Activated T-cell treated with anti-CD3 and anti-CD28 coated beads, Interleukin-2, amount 50 U/mL, for 4 hours (primary cell): Measurements from ENCODE around the gene SAXO2. TPM values are rescaled to one million over a fixed set of nuclear protein-coding genes. Genes with fewer than 3 reads are reported as not detected.
"Not testable (repeated sequence)": the region's sequence is repeated elsewhere in the genome, so short reads cannot be mapped to it uniquely, and the experiment has no call there.

ENCODE experiments used
- ATAC-seq, 2 donors: fragments of 200-7000 bp; cut with Tn5 transposase; one replicate each; pipeline ENCODE4 v1.10.0; 2021
- DNase-seq: peaks from one replicate; pipeline ENCODE4 v3.0.0-alpha.2; 2020
- H3K27me3 Mint-ChIP-seq: one replicate; pipeline ENCODE4 v1.8.0; 2021; ENCODE audit warnings: low read depth, mixed read lengths
- H3K36me3 Mint-ChIP-seq: one replicate; pipeline ENCODE4 v1.8.0; 2022; ENCODE audit warnings: mixed read lengths; ENCODE audit not compliant: insufficient read depth
- H3K4me1 Mint-ChIP-seq: one replicate; pipeline ENCODE4 v1.8.0; 2021; ENCODE audit warnings: low read depth, mixed read lengths
- H3K4me3 Mint-ChIP-seq: one replicate; pipeline ENCODE4 v1.8.0; 2021; ENCODE audit warnings: mild to moderate bottlenecking, moderate library complexity, mixed read lengths
- H3K9me3 Mint-ChIP-seq: one replicate; pipeline ENCODE4 v1.8.0; 2021; ENCODE audit warnings: mixed read lengths
- total RNA-seq, 3 donors: library from RNA; stranded (reverse); gene quantifications; one replicate each; pipeline ENCODE4 v1.2.1, GENCODE V29; 2021

Gene SAXO2, protein sequence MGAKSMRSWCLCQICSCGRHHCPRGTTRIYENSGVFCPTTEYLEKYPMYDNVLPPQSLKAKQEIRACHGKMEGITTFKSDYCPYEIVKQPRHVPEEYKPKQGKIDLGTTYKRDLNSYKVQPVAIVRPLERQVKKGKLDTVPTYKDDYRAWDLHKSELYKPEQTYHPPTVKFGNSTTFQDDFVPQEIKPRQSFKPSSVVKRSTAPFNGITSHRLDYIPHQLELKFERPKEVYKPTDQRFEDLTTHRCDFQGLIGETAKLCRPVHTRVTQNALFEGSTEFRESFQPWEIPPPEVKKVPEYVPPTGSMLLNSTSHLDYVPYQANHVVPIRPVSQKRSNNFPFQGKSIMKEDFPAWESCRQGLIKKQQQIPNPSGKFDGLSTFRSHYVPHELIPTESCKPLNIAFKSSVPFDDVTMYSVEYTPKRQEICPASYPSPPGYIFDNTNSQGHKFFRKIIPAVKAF
- total RNA-seq, result 1 to 10 TPM in 1 of 3 donors, under 1 TPM in 2; 0.41 to 3.4 (median 0.91) TPM

DNA sequence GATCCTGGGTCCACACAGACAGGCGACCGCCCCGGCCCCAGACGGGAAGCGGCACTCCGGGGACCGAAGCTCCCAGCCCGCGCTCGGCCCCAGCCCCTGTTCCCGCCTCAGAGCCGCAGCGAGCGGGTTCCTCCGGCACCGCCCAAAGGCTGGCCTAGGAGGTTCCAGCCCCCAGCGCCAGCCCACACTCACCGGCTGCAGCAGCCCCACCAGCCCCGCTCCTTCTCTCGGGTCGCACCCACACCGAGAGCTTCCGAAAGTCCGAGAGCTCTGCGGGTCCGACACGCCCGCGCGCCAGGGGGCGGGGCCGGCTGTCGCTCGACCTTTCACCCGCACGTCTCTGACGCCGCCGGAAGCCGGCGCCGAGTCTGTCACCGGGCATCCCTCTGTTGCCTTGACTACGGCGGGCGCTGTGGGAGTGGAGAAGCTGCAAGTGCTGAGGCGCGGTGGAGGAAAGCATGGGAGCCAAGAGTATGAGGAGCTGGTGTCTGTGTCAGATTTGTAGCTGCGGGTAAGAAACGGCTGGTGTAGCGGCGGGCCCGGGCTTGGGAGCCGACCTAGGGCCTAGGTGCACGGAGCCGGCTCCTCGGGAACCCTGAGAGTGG, at the start of gene SAXO2, which contains the start of gene EFL1:
TSS of gene SAXO2 (plus strand) at position 397 of the 605 bp plus-strand sequence. CDS start at position 459, 62 bp downstream.
TSS of gene EFL1 (minus strand) at position 313 of the 605 bp plus-strand sequence. CDS start 956 bp downstream, outside the sequence.
- Mint-ChIP-seq H3K27me3 (no peaks in the 10 kb centered on the region), H3K4me1 (peaks cover 28% of the 10 kb centered on the region), H3K4me3 (peak within 1 kb of the TSS; percentile 94), H3K9me3 (no peaks in the 10 kb centered on the region), H3K36me3 (peaks cover 12% of the 10 kb centered on the region)
- DNase-seq (peak; percentile 81), ATAC-seq (peak; percentile 94 to 96)

DNA sequence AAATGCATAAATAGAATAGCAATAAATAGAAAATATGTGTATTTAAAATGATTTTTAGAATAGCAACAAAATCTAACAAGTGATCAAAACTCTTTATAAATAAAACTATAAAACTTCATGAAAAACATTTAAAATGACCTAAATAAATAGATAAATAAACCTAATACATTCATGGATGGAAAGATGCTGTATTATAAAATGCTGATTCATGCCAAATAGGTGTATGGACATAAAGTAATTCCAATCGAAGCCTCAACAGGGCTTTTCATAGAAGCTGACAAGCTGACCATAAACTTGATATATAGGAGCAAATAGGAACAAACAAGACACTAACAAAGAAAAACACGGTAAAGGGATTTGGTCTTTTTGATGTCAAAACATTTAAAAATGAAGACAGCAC, 46.5 kb upstream of the SAXO2 start:
- not testable (repeated sequence) for H3K4me1 Mint-ChIP-seq, H3K27me3 Mint-ChIP-seq

DNA sequence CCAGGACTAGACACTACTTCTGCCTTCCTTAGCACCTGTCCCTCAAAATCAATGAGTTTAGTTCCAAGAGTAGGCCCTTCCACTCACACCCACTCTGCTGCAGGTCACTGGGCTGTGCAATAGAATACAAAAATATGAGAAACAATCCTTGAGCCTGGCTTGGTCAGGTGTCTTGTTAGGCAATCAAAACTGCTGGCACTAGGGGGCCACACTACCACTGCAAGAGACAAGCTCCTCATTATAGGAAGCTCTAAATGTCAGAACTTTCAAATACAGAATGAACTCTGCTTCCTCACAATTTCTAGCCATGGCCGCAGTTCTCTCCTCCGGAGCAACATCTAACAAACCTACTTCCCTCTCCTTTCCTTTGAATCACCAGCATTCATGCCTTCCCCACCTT, 41.1 kb upstream of the SAXO2 start:
- H3K27me3 Mint-ChIP-seq, H3K4me3 Mint-ChIP-seq, H3K9me3 Mint-ChIP-seq, ATAC-seq, H3K4me1 Mint-ChIP-seq: not testable (repeated sequence)
- peak; percentile 8 for DNase-seq
- H3K36me3 Mint-ChIP-seq, result peaks cover 35% of the 10 kb centered on the region

More for the DNA sequence above, 46.5 kb upstream of the SAXO2 start:
- ATAC-seq, DNase-seq, H3K9me3 Mint-ChIP-seq, H3K4me3 Mint-ChIP-seq: not testable (repeated sequence)
- peaks cover 47% of the 10 kb centered on the region for H3K36me3 Mint-ChIP-seq

DNA sequence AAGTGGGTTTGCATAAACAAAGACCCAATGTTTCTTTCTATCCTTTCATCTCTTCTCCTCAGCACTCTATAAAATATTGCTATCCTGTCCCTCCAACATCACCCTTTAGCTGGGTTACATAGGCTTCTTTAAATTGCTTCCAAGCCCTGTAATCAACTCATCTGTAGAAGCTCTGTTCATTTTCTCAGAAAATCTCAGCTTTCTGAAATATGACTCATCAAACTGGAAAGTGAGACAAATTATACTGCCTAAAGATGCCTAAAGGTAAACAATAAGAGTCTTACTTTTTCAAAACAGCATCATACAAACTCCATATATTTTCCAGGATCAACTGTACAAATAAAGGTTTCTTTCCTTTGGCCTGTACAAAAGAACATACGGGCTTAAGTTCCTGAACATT, 33.9 kb upstream of the SAXO2 start:
- no peaks in the 10 kb centered on the region for H3K27me3 Mint-ChIP-seq
- no peaks in the 10 kb centered on the region for H3K4me1 Mint-ChIP-seq
- H3K9me3 Mint-ChIP-seq, result no peaks in the 10 kb centered on the region
- H3K4me3 Mint-ChIP-seq, result no peak overlapping the region
- H3K36me3 Mint-ChIP-seq, result peaks cover 36% of the 10 kb centered on the region
- no peak for ATAC-seq
- no peak for DNase-seq

DNA sequence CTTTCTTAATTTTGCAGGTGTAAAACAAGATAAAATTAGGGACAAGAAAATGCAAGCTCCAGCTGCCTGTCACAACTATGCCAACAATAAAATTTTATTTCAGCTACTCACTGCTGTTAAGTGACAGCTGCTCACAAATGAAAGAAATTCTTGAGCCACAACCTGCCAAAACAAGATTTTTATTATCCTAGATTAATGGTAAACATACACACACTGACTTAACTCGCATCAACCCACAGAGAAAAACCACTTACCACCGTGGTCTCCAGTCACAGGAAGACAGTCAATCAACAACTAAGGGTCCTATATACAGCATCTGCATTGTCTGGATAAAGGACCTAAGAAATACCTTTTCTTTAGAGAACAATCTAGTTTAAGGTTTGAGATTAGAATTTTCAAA, 31.4 kb upstream of the SAXO2 start:
- Mint-ChIP-seq H3K36me3 (peaks cover 34% of the 10 kb centered on the region), H3K9me3 (no peaks in the 10 kb centered on the region), H3K4me3 (no peak overlapping the region), H3K27me3 (no peaks in the 10 kb centered on the region), H3K4me1 (no peaks in the 10 kb centered on the region)
- no peak for DNase-seq
- no peak for ATAC-seq

DNA sequence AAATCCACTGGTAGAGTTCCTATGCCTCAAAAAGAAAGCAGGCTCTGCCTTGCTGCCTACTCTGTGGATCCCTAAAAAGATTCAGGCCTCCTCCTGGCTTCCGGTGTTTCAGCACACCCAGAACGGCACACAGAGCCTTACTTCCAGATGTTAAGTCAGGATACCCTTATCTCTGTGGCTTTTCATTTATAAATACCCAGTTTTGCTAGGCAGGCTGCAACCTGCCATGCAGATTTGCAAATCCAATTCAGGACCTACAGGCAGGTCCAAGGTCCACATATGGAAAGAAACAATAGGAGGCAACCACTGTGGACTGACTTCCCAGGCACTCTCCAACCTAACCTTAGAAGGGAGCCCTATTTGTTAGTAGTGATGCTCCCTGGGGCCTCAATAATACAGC, 30.8 kb upstream of the SAXO2 start:
- Mint-ChIP-seq H3K4me1 (no peaks in the 10 kb centered on the region), H3K27me3 (no peaks in the 10 kb centered on the region), H3K4me3 (no peak overlapping the region), H3K36me3 (peaks cover 28% of the 10 kb centered on the region), H3K9me3 (no peaks in the 10 kb centered on the region)
- no peak for ATAC-seq
- no peak for DNase-seq

DNA sequence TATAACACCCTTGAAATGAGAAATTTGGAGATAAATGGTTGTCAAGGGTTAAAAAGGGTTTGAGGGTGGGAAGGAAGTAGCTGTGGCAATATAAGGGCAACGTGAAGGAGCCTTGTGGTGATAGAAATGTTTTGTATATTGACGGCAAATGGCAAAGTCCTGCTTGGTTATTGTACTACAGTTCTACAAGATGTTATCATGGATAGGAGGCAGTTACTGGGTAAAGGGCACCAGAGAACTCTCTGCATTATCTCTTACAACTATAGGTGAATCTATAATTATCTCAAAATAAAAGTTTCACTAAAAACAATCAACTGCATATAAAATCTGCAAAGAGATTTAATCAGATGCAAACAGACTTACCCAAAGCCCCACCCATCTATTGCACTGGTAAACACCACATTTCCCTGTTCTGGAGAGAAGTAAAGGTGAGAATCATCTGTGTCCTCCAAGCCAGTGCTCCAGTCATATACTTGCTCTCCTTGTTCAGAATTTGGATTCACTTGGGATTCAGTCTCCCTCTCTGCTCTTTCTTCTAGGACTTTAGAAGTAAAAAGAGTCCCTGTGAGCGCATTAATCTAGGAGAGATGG, 24.6 kb upstream of the SAXO2 start:
- not testable (repeated sequence) for H3K4me3 Mint-ChIP-seq, H3K4me1 Mint-ChIP-seq, DNase-seq, H3K9me3 Mint-ChIP-seq, ATAC-seq, H3K27me3 Mint-ChIP-seq
- H3K36me3 Mint-ChIP-seq, result peaks cover 34% of the 10 kb centered on the region

DNA sequence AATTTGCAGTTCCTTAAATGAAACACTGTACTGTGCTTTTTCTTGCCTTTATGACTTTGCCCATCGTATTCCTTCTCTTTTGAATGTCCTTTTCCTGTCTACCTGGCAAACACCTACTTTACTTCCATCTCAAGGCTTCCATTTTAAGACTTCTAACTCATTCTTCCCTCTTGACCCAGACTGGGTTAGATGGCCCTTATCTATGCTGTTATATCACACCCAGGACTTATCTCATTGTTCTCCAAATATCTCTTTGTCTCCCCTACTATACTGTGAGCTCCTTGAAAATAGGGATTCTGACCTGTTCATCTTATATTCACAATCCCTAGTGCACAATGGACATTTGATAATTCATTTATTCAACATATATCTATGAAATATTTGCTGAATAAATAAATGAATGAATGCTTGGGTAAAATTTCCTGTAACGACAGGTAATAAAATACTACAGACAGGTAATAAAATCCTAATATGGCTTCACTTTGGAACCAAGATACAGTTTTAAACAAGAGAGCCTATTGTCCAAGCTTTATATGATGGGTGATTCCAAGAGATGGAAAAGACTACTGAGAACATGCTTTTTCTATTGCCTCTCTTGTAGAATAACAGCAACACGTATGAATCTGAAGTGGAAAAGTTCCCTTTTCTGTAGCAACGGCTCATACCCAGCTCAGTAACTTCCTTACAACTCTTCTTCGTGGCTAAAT, 22.8 kb upstream of the SAXO2 start:
- Mint-ChIP-seq H3K27me3 (no peaks in the 10 kb centered on the region), H3K36me3 (peaks cover 30% of the 10 kb centered on the region), H3K4me1 (peaks cover 7% of the 10 kb centered on the region), H3K9me3 (no peaks in the 10 kb centered on the region), H3K4me3 (no peak overlapping the region)
- ATAC-seq (no peak), DNase-seq (no peak)

DNA sequence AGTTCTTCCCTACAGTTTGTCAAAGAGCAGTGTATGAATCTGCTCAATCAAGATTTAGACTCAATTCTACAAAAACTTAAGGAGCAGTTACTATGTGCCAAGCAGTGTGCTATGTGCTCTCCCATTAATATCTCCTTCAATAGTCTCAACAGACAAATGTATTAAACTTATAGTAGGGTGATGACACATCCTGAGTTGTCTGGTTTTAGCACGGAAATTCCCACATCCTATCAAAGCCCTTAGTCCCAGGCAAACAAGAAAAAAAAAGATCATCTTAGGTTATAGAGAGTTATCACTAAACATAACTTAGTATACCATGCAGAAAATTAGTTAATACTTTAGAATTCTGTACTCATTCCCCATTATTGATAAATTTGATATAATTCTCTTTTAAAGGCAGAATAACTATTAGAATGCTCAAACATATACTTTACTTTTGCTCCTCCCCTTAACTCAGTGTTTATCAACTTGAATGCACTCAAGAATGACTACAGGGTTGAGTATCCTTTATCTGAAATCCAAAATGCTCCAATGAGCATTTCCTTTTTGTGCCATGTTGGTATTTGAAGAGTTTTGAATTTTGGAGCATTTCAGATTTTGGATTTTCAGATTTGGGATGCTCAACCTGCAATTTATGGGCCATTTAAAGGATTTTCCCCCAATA, 20.6 kb upstream of the SAXO2 start:
- ATAC-seq, H3K27me3 Mint-ChIP-seq, DNase-seq, H3K4me1 Mint-ChIP-seq, H3K9me3 Mint-ChIP-seq, H3K4me3 Mint-ChIP-seq: not testable (repeated sequence)
- peaks cover 39% of the 10 kb centered on the region for H3K36me3 Mint-ChIP-seq

DNA sequence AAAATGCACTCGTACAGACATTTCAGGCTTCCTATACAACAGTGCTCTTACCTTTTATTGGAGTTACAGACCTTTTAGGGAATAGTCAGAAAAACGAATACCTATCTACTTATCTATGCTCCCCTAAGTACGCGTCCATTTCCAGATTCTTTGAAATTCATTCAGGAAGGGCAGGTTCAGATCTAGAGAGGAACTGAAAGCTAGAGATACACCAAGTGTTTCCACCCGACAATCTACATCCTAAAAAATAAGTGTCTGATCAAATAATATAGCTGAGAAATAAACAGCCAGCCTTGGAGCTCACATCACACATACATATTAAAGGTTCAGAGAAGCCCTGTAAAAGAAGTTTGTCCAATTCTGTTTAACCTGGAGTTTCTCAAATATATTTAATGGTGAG, 19.0 kb upstream of the SAXO2 start:
- not testable (repeated sequence) for H3K4me1 Mint-ChIP-seq, ATAC-seq, H3K9me3 Mint-ChIP-seq, DNase-seq, H3K27me3 Mint-ChIP-seq, H3K4me3 Mint-ChIP-seq
- H3K36me3 Mint-ChIP-seq, result peaks cover 41% of the 10 kb centered on the region

DNA sequence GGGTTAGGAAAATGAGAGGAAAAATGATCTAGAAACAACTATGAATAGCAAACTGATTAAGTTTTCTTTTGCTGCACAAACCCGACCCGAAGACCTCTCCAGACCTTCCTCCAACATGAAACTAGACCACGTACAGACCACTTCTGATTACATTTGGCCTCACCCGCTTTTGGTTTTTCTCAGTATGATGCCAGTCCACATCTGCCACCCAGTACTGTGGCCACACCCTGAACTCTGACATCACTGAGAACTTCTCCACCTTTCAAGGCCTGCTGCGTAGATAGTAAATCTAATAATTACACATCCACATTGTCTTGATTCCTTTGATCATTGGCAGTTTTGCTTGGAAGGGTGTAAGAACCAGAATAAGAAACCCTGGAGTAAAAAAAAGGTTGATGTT, 16.7 kb upstream of the SAXO2 start:
- not testable (repeated sequence) for DNase-seq, H3K27me3 Mint-ChIP-seq, H3K4me1 Mint-ChIP-seq, H3K9me3 Mint-ChIP-seq, H3K4me3 Mint-ChIP-seq, ATAC-seq
- peaks cover 30% of the 10 kb centered on the region for H3K36me3 Mint-ChIP-seq

DNA sequence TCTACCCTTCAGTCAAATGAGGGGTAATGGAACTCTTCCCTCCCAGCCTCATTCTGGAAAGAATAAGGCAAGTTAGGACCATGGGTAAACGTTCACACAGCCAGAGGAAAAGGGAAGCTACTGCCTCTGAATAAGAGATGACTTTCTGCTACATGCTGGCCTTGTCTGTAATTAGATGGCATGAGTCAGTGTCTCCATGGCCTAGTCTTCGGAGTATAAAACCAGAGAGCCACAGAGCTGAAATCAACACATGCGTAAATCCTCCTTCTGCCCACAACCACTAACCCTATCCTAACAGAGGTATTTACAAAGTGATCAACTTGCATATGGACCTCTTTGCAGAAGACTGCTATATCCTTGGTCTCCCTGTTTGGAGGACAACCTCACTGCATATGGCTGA, 14.4 kb upstream of the SAXO2 start:
- H3K9me3 Mint-ChIP-seq, DNase-seq, ATAC-seq, H3K4me1 Mint-ChIP-seq, H3K27me3 Mint-ChIP-seq, H3K4me3 Mint-ChIP-seq: not testable (repeated sequence)
- H3K36me3 Mint-ChIP-seq, result peaks cover 35% of the 10 kb centered on the region

DNA sequence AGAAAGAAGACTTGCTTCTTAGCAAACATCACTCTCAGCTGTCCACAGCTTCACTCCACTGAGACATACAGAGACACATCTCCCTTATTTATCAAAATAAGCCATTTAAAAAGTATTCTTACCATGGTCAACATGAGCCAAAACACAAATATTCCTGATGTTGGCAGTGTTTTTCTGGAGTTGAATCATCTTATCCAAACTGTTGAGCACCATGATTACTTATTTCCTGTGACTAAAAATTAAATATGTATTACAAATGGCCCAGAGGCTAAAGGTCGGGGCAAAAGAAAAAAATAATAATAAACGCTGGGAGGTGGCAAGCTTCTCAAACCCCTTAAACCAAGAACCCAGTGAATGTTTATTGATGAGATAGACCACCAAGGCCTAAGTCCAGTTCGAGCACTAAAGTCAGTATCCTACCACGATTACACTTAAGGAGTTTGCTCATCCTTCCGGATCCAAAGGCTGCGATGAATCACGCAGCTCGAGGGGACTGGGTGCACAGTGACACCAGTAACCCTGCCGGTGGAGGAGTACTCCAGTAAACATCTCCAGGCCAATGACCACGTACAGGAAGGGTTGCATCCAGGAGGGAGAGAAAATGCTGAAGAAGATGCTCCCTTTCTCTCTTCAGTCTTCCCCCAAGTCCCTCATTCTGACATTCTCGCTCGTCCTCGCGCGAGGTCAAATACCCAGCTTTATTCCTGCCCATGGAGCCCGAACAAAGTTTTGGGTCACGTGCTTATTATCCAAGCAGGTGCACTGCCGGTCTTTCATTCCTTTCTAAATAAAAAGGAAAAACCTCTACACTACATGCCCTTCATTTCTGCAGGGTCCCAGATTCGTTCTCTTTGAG, 824 bp upstream of the SAXO2 start:
- Mint-ChIP-seq H3K4me1 (peaks cover 28% of the 10 kb centered on the region), H3K4me3 (peak overlapping the region; percentile 94), H3K36me3 (peaks cover 17% of the 10 kb centered on the region)
- H3K27me3 Mint-ChIP-seq, H3K9me3 Mint-ChIP-seq: not testable (repeated sequence)
- ATAC-seq (peak; percentile 44 to 45), DNase-seq (peak; percentile 13)
